ENCODE data around the gene R3HDM2.

Gene R3HDM2

DNA sequence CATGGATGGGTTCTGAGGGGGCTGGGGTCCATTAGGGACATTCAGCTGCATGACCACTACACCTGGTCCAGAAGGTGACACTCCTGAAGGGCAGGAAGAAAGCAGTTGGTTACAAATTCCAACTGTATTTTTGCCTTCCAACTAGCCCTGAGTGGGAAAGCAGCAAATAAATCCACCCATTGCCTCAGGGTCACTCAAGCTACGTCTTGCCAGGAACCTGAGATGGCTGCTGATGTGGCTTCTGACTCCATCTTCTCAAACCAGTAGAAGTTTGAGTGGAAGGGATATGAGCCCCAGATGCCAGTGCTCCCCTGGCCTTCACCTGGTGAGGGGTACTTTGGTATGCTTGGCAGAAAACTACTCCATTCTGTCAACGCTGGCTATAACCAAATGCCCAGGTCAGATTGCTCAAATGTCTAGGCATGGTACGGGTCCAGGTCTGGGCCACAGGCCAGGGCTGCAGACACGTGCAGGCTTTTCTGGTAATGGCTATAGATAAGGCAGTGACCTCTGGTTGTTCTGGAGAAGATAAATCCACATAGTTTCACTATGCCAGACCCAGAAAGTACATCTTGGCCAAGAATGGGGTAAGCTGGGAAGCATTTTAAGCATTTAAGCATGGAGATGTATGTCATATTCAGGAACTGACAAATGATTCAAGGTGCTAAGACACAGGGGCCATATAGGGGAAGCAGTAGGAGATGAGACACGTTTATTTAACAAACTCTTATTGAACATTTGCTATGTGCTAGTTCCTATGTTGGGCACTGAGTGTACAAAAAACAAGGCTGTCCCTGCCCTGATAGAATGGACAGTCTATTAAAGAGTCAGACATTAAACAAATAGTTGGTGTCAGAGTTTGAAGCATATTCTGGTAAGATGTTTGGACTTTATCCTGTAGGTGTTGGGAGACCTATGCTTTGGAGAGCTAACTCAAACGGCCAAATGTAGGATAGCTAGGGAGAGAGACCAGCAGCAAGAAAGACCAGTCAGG, 171.6 kb downstream of the R3HDM2 start:
- DNase-seq (ENCODE audit: low read depth), result no peak
- H3K4me3 ChIP-seq (ENCODE audit: low read length), result no peak overlapping the region
- TF ChIP-seq, protein P1, sequence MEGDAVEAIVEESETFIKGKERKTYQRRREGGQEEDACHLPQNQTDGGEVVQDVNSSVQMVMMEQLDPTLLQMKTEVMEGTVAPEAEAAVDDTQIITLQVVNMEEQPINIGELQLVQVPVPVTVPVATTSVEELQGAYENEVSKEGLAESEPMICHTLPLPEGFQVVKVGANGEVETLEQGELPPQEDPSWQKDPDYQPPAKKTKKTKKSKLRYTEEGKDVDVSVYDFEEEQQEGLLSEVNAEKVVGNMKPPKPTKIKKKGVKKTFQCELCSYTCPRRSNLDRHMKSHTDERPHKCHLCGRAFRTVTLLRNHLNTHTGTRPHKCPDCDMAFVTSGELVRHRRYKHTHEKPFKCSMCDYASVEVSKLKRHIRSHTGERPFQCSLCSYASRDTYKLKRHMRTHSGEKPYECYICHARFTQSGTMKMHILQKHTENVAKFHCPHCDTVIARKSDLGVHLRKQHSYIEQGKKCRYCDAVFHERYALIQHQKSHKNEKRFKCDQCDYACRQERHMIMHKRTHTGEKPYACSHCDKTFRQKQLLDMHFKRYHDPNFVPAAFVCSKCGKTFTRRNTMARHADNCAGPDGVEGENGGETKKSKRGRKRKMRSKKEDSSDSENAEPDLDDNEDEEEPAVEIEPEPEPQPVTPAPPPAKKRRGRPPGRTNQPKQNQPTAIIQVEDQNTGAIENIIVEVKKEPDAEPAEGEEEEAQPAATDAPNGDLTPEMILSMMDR (conservative IDR thresholded peaks at IDR 0.05; ENCODE audit: low read length), result no peak

DNA sequence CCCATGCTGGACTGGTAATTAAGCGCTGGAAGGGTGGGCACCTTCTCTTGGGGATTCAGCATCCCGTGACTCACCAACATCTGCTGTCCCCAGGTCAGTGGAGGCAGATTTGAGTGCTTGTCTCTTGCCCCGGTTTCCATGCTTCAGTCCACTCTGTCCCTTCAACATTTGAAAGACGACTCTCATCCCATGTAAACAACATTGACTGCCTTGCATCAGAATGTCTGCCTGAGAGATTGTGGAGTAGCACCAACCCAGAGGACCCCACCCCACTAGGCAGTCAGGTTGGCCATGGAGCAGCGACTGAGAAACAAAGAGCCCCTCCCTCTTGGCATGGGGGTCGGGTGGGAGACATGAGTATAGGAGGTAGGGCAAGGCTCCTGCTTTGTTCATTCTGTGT, 174.9 kb downstream of the R3HDM2 start:
- DNase-seq (ENCODE audit: low read depth), result no peak
- H3K4me3 ChIP-seq (ENCODE audit: low read length), result no peak overlapping the region
- TF ChIP-seq, protein P1 (conservative IDR thresholded peaks at IDR 0.05; ENCODE audit: low read length), result no peak

DNA sequence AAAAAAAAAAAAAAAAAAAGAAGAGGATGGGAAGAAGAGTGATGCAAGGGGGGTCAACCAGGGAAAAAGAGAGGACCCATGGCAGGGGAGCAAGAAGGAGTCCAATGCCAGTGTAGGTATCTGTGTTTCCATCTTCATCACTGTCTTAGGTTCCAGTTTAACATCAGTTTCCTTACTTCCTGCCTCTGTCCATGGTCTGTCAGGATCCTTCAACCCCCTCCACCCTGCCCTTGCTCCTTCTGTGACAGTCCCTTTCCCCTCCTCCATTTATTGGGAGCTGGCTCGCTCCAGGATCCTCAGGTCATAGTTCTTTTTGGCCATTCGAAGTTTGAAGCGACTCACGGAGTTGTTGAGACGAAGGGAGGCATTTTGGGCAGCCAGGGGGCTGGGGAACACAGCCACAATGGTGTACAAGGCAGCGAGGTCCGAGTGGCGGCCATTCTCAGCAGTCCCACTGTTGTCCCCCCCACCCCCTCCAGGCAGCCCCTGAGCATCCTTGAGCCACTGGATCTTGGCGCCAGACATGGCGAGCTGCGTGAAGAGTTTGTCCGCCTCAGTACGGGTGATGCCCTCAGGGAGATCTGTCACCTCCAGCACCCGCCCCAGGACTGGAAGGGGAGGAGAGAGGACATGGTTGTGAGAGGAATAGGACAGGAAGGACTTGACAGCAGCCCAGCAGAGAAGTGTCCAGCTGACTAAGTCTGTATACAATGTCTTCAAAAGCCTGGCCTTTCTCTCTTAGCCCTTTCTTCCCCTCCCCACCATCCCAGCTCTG, 176.2 kb downstream of the R3HDM2 start:
- DNase-seq (ENCODE audit: low read depth), result no peak
- TF ChIP-seq, protein P1 (conservative IDR thresholded peaks at IDR 0.05; ENCODE audit: low read length), result no peak
- no peak overlapping the region for H3K4me3 ChIP-seq (ENCODE audit: low read length)

DNA sequence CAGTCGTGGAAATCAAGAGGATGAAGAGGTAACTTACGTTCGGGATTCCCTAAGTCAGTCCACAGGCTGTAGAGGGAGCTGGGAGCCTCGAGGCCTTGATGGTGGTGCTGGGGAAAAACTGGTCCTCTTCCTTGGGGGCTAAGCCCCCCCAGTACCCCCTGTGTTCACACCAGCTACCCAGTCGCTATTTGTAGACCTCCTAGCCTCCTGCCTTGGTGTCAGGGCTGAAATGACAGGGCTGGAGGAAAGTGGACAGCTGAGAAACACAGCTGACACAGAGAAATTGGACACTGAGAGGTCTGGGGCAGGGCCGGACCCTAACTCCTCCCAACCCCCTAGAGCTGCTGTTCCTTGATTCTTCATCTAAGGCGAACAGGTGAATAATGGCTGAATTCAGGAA, 179.9 kb downstream of the R3HDM2 start, which contains the start of gene STAC3:
TSS of gene STAC3 (minus strand) at position 232 of the 400 bp plus-strand sequence. CDS start 1,551 bp downstream, outside the sequence.
- no peak within 1 kb of the TSS for H3K4me3 ChIP-seq (ENCODE audit: low read length)
- TF ChIP-seq, protein P1 (conservative IDR thresholded peaks at IDR 0.05; ENCODE audit: low read length), result no peak
- DNase-seq (ENCODE audit: low read depth), result no peak

DNA sequence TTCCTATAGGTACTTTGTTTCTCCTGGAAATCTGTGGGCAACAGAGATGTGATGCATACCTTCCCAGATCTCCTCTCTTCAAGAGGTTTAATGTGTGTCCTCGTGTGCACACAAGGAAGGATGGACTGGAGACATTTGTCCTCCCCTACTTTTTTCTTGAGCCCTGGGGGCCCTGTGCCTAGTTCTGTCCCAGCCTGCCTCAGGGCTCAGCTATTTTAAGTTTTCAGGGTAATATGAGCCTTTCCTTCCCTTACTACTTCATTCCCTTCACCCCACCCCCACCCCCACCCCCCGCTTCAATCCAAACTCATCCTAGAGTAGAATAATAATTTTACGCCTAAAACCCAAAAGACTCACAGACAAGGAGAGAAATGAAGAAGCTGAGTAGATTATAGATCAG, 180.3 kb downstream of the R3HDM2 start:
- no peak overlapping the region for H3K4me3 ChIP-seq (ENCODE audit: low read length)
- TF ChIP-seq, protein P1 (conservative IDR thresholded peaks at IDR 0.05; ENCODE audit: low read length), result no peak
- DNase-seq (ENCODE audit: low read depth), result no peak

DNA sequence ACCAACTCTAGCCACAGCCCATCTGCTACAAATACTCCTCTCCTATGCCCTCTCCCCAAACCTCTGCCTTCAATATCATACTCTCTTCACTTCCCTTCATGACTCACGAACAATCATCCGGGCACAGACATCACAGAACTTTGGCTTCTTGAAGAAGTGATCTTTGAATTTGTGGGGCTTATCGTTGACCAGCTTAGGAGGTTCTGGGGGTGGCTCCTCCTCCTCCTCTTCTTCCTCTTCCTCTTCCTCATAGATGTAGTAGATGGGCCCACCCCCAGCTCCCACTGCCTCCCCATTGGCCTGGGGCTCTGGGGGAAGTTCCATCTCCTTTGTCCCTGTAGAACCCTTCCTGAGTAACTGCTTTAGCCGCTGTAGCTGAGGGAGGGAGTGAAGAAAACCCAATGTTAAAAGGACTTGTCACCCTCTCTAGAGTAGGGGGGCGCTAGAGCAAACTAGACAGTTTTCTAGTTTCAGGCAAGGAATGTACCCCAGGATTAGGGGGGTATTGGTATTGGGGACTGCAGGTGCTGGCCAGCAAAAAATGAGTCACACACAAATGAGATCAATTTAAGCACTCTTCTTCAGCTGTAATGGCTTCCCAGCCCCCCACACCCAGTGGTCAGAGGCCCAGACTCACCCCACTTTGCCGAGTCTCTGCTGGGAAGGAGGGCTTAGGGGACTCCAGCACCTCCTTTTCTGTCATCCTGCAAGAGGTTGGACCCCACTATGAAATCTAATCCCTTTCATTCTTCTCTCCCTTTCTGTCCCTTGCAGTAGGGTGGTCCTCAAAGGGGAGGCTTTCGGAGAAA, 181.7 kb downstream of the R3HDM2 start:
- no peak overlapping the region for H3K4me3 ChIP-seq (ENCODE audit: low read length)
- no peak for DNase-seq (ENCODE audit: low read depth)
- TF ChIP-seq, protein P1 (conservative IDR thresholded peaks at IDR 0.05; ENCODE audit: low read length), result no peak

All from AG10803 (cell line).